ENCODE data around the gene BSG. TPM values are rescaled to one million over a fixed set of nuclear protein-coding genes. Genes with fewer than 3 reads are reported as not detected.

The BSG gene
- polyA plus RNA-seq, 2 of the 4 experiments (the other 2 are of a cell fraction): 285 to 579 TPM

DNA sequence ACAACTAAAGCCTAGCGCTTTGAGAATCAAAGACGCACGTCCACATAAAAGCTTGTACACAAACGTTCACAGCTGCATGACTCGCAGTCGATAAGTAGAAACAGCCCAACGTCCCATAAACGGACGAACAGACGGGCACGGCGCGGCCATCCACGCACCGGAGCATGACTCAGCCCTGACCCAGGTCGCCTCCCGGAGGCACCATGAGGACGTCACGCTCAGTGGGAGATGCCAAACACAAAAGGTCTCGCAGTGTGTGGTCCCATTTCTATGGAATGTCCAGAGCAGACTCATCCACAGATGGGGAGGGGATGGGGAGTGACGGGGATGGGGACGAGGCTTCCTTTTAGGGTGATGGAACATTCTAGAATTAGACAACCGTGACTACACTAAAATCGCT is 51.6 kb downstream of the BSG start (continued):
- TF ChIP-seq HEYL (CRISPR knock-in tag; IDR thresholded peaks at IDR 0.05) (no peak), FOXS1 (CRISPR knock-in tag; IDR thresholded peaks at IDR 0.05) (no peak), RFX5 (IDR thresholded peaks at IDR 0.05) (no peak), RAD21 (conservative IDR thresholded peaks at IDR 0.05 in 1 of 2, IDR thresholded peaks at IDR 0.05 in 1 of 2) (no peak), ZSCAN20 (CRISPR knock-in tag; IDR thresholded peaks at IDR 0.05) (no peak), SREBF2 (IDR thresholded peaks at IDR 0.05) (no peak), FOSL2 (IDR thresholded peaks at IDR 0.05) (peak; percentile 70), FOSL2 (CRISPR knock-in tag; IDR thresholded peaks at IDR 0.05) (peak; percentile 93), NFE2L2 (conservative IDR thresholded peaks at IDR 0.05; ENCODE audit: low read length) (0 out of 2 replicates have a peak, but pooled peaks have one; percentile 15), HOXB13 (CRISPR knock-in tag; IDR thresholded peaks at IDR 0.05; ENCODE audit: low read depth) (no peak), TP53 (CRISPR knock-in tag; IDR thresholded peaks at IDR 0.05) (no peak), MAZ (IDR thresholded peaks at IDR 0.05; ENCODE audit: borderline replicate concordance, low read depth, low read length) (no peak), EP300 (IDR thresholded peaks at IDR 0.05) (peak; percentile 86 to 93), KDM5A (IDR thresholded peaks at IDR 0.05) (no peak), HOXB5 (CRISPR knock-in tag; IDR thresholded peaks at IDR 0.05) (no peak), NPAS2 (CRISPR knock-in tag; IDR thresholded peaks at IDR 0.05; ENCODE audit: borderline replicate concordance) (no peak), GATA3 (IDR thresholded peaks at IDR 0.05; ENCODE audit: borderline replicate concordance) (peak; percentile 87), JUNB (IDR thresholded peaks at IDR 0.05) (peak; percentile 83), FOSB (CRISPR knock-in tag; IDR thresholded peaks at IDR 0.05) (no peak), TFCP2L1 (CRISPR knock-in tag; IDR thresholded peaks at IDR 0.05) (no peak), PHF8 (IDR thresholded peaks at IDR 0.05; ENCODE audit: borderline replicate concordance, low read depth) (no peak), NR3C1 (IDR thresholded peaks at IDR 0.05) (no peak), HDAC2 (IDR thresholded peaks at IDR 0.05) (no peak), JUN (IDR thresholded peaks at IDR 0.05) (peak; percentile 86 to 87; a peak in 4 of 5 replicates), KDM1A (IDR thresholded peaks at IDR 0.05; ENCODE audit: low read depth) (no peak), MAFK (IDR thresholded peaks at IDR 0.05; ENCODE audit: partially characterized antibody) (peak; percentile 19), CHD2 (IDR thresholded peaks at IDR 0.05; ENCODE audit: low read length, partially characterized antibody) (no peak), CBX8 (IDR thresholded peaks at IDR 0.05) (no peak)
- TF ChIP-seq, protein P1, sequence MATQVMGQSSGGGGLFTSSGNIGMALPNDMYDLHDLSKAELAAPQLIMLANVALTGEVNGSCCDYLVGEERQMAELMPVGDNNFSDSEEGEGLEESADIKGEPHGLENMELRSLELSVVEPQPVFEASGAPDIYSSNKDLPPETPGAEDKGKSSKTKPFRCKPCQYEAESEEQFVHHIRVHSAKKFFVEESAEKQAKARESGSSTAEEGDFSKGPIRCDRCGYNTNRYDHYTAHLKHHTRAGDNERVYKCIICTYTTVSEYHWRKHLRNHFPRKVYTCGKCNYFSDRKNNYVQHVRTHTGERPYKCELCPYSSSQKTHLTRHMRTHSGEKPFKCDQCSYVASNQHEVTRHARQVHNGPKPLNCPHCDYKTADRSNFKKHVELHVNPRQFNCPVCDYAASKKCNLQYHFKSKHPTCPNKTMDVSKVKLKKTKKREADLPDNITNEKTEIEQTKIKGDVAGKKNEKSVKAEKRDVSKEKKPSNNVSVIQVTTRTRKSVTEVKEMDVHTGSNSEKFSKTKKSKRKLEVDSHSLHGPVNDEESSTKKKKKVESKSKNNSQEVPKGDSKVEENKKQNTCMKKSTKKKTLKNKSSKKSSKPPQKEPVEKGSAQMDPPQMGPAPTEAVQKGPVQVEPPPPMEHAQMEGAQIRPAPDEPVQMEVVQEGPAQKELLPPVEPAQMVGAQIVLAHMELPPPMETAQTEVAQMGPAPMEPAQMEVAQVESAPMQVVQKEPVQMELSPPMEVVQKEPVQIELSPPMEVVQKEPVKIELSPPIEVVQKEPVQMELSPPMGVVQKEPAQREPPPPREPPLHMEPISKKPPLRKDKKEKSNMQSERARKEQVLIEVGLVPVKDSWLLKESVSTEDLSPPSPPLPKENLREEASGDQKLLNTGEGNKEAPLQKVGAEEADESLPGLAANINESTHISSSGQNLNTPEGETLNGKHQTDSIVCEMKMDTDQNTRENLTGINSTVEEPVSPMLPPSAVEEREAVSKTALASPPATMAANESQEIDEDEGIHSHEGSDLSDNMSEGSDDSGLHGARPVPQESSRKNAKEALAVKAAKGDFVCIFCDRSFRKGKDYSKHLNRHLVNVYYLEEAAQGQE (IDR thresholded peaks at IDR 0.05): no peak
- TF ChIP-seq, protein P2, sequence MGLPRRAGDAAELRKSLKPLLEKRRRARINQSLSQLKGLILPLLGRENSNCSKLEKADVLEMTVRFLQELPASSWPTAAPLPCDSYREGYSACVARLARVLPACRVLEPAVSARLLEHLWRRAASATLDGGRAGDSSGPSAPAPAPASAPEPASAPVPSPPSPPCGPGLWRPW (IDR thresholded peaks at IDR 0.05): no peak
- TF ChIP-seq, protein P3, sequence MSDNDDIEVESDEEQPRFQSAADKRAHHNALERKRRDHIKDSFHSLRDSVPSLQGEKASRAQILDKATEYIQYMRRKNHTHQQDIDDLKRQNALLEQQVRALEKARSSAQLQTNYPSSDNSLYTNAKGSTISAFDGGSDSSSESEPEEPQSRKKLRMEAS (IDR thresholded peaks at IDR 0.05): peak; percentile 91
- TF ChIP-seq, protein P4, sequence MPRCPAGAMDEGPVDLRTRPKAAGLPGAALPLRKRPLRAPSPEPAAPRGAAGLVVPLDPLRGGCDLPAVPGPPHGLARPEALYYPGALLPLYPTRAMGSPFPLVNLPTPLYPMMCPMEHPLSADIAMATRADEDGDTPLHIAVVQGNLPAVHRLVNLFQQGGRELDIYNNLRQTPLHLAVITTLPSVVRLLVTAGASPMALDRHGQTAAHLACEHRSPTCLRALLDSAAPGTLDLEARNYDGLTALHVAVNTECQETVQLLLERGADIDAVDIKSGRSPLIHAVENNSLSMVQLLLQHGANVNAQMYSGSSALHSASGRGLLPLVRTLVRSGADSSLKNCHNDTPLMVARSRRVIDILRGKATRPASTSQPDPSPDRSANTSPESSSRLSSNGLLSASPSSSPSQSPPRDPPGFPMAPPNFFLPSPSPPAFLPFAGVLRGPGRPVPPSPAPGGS (IDR thresholded peaks at IDR 0.05): peak; percentile 51; the same call in 1 of the 3 replicates

Measured in A549 (cell line).